OCI-LY3 (cell line): Measurements from ENCODE around the gene DCLK1.

Experiments used
- H2AFZ ChIP-seq: fragments of 200-600, 300-600 bp; shearing (Covaris generic); 2 replicates; pipeline ENCODE4 v1.6.0; 2014; ENCODE audit warnings: antibody characterized with exemption, low read depth, low read length
- H3K27ac ChIP-seq: fragments of 200-600, 300-600 bp; sonication (generic); 2 replicates; pipeline ENCODE4 v1.5.1; 2014; ENCODE audit warnings: mild to moderate bottlenecking, low read length, moderate library complexity, mixed read lengths
- H3K27me3 ChIP-seq: fragments of 200-600, 300-600 bp; sonication (generic); 2 replicates; pipeline ENCODE4 v1.6.1; 2014; ENCODE audit warnings: low read depth, low read length, mixed read lengths
- H3K36me3 ChIP-seq: fragments of 200-600, 300-600 bp; sonication (generic); replicated peaks from 2 replicates; pipeline ENCODE3; 2014; ENCODE audit warnings: low read depth, low read length, mixed read lengths
- H3K4me1 ChIP-seq: fragments of 300-600, 200-600 bp; sonication (generic); 2 replicates; pipeline ENCODE4 v1.6.1; 2014; ENCODE audit warnings: low read length, mixed read lengths
- H3K4me2 ChIP-seq: fragments of 200-600, 300-600 bp; sonication (generic); 2 replicates; pipeline ENCODE4 v1.6.1; 2014; ENCODE audit warnings: low read length, mixed read lengths
- H3K4me3 ChIP-seq: fragments of 300-600, 200-600 bp; sonication (generic); 2 replicates; pipeline ENCODE4 v1.5.1; 2014; ENCODE audit warnings: antibody characterized with exemption, mild to moderate bottlenecking, low read length, moderate library complexity
- H3K79me2 ChIP-seq: fragments of 300-600, 200-600 bp; shearing (Covaris generic); 2 replicates; pipeline ENCODE4 v1.6.1; 2014; ENCODE audit warnings: mild to moderate bottlenecking, low read length, mixed read lengths
- H3K9ac ChIP-seq: fragments of 300-600, 200-600 bp; shearing (Covaris generic); 2 replicates; pipeline ENCODE4 v1.6.0; 2014; ENCODE audit warnings: mild to moderate bottlenecking, low read length, moderate library complexity
- H3K9me3 ChIP-seq: fragments of 200-600, 300-600 bp; shearing (Covaris generic); 2 replicates; pipeline ENCODE4 v1.6.1; 2014; ENCODE audit warnings: low read length, mixed read lengths; ENCODE audit not compliant: insufficient read depth
- H4K20me1 ChIP-seq: fragments of 200-600, 300-600 bp; sonication (generic); 2 replicates; pipeline ENCODE4 v1.6.1; 2016; ENCODE audit warnings: low read length, mixed read lengths; ENCODE audit not compliant: insufficient read depth
- CTCF ChIP-seq: fragments of 200-600, 300-600 bp; sonication (generic); IDR thresholded peaks from 2 replicates; pipeline ENCODE4 v1.5.1; 2014; ENCODE audit warnings: antibody characterized with exemption, low read length, low read depth
- EZH2phosphoT487 ChIP-seq: fragments of 200-600 bp; shearing (Covaris generic); IDR thresholded peaks from 2 replicates; pipeline ENCODE4 v1.6.1; 2018; ENCODE audit warnings: antibody characterized with exemption, mixed run types, low read depth

DCLK1 gene

GRCh38 chr13:36131222-36131930, at the start of gene DCLK1:
TSS of gene DCLK1 (minus strand) at chr13:36131382.
- Histone ChIP-seq H3K36me3 (no peaks in the 10 kb centered on the region), H3K27me3 (no peaks in the 10 kb centered on the region), H3K27ac (no peak within 1 kb of the TSS), H2AFZ (no peak within 1 kb of the TSS), H3K9ac (no peak within 1 kb of the TSS), H3K9me3 (no peaks in the 10 kb centered on the region), H3K79me2 (no peaks in the 10 kb centered on the region), H3K4me3 (no peak within 1 kb of the TSS), H4K20me1 (no peaks in the 10 kb centered on the region), H3K4me1 (no peaks in the 10 kb centered on the region), H3K4me2 (no peak within 1 kb of the TSS)
- TF ChIP-seq EZH2phosphoT487, result no peak
- TF ChIP-seq CTCF, result no peak

- Histone ChIP-seq H3K9me3 (no peaks in the 10 kb centered on the region), H3K9ac (no peak overlapping the region), H4K20me1 (no peaks in the 10 kb centered on the region), H3K4me2 (no peak overlapping the region), H2AFZ (no peak overlapping the region), H3K36me3 (no peaks in the 10 kb centered on the region), H3K4me1 (no peaks in the 10 kb centered on the region), H3K79me2 (no peaks in the 10 kb centered on the region), H3K27ac (no peak overlapping the region), H3K27me3 (no peaks in the 10 kb centered on the region), H3K4me3 (no peak overlapping the region)
- TF ChIP-seq CTCF, result no peak
- no peak for TF ChIP-seq EZH2phosphoT487
Measured at GRCh38 chr13:36175621-36176020, 44.4 kb upstream of the DCLK1 start.

GRCh38 chr13:36174923-36175322, 43.7 kb upstream of the DCLK1 start:
- H3K9ac ChIP-seq, result no peak overlapping the region
- no peaks in the 10 kb centered on the region for H3K9me3 ChIP-seq
- no peak overlapping the region for H3K27ac ChIP-seq
- no peaks in the 10 kb centered on the region for H4K20me1 ChIP-seq
- TF ChIP-seq CTCF (no peak), EZH2phosphoT487 (no peak)
- H3K4me2 ChIP-seq, result no peak overlapping the region
- no peaks in the 10 kb centered on the region for H3K79me2 ChIP-seq
- no peaks in the 10 kb centered on the region for H3K4me1 ChIP-seq
- H3K4me3 ChIP-seq, result no peak overlapping the region
- no peak overlapping the region for H2AFZ ChIP-seq
- H3K27me3 ChIP-seq, result no peaks in the 10 kb centered on the region
- no peaks in the 10 kb centered on the region for H3K36me3 ChIP-seq

- Histone ChIP-seq H3K79me2 (no peaks in the 10 kb centered on the region), H3K4me3 (no peak overlapping the region)
Measured at GRCh38 chr13:36173571-36174322, 42.6 kb upstream of the DCLK1 start.

More at GRCh38 chr13:36173571-36174322, 42.6 kb upstream of the DCLK1 start:
- TF ChIP-seq EZH2phosphoT487 (no peak), CTCF (no peak)
- Histone ChIP-seq H3K4me2 (no peak overlapping the region), H3K9me3 (no peaks in the 10 kb centered on the region), H3K27ac (no peak overlapping the region), H2AFZ (no peak overlapping the region), H3K9ac (no peak overlapping the region), H4K20me1 (no peaks in the 10 kb centered on the region), H3K27me3 (no peaks in the 10 kb centered on the region), H3K36me3 (no peaks in the 10 kb centered on the region), H3K4me1 (no peaks in the 10 kb centered on the region)
